ENCODE results near the gene ZDHHC8.

The ZDHHC8 gene

GRCh38 chr22:20194681-20195593, 63.3 kb downstream of the ZDHHC8 start:
- no peak for TF ChIP-seq CTCF (IDR thresholded peaks at IDR 0.05; ENCODE audit: low read depth, low read length, missing control alignments)
- no peak for DNase-seq (ENCODE audit: low read depth)
- in situ Hi-C loops (cut with HindIII; ENCODE audit: low sequenced_read_pairs): no loop called here
- H3K4me3 ChIP-seq (ENCODE audit: low read depth, low read length): no peak overlapping the region

GRCh38 chr22:20196094-20196842, 64.7 kb downstream of the ZDHHC8 start:
- no peak for TF ChIP-seq CTCF (IDR thresholded peaks at IDR 0.05; ENCODE audit: low read depth, low read length, missing control alignments)
- in situ Hi-C loops (cut with HindIII; ENCODE audit: low sequenced_read_pairs): no loop called here
- DNase-seq (ENCODE audit: low read depth): no peak
- no peak overlapping the region for H3K4me3 ChIP-seq (ENCODE audit: low read depth, low read length)
